GM12801 (cell line): Measurements from ENCODE around the gene COX7A1.

ENCODE experiments used
- CTCF ChIP-seq: IDR thresholded peaks from one replicate; pipeline ENCODE4 v1.5.1; 2011; ENCODE audit warnings: control low read depth; ENCODE audit not compliant: insufficient read length; ENCODE audit errors: extremely low read depth

Gene COX7A1

DNA sequence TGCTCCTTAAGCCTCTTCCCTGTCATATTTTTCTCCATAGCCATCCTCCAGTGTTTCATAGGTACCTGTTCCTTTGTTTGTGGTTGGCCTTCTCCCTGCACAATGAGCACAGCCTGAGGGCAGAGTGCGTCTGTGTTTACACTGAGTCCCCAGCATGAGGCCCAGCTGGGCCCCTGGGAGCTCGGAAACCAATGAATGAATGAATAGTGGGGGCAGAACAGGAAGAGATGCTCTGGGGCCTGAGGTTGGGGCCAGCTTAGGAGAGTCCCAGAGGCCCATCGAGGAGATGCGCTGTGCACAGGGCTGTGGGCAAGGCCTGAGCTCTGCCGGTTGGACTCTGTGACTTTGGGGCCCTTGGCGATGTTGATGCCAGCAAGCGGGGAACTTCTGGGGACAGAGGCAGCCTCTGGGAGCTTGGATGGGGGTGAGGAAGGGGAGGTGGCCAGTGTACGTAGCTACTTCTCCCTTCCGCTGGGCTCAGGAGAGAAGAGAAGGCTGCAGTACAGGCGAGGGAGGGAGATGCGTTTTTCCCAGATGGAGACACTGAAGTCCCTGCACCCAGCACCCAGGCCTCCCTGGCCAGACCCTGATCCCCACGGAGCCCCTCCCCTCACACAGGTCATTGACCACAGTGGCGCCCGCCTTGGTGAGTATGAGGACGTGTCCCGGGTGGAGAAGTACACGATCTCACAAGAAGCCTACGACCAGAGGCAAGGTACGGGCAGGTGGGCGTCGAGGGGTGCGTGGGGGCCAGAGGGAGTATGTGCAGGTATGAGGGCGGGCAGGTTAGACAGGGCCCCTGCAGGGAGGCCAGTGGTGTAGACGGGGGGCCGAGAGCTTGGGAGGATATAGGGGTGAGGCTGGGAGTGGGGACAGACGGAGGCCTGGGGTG, 31.9 kb downstream of the COX7A1 start:
- no peak for TF ChIP-seq CTCF

DNA sequence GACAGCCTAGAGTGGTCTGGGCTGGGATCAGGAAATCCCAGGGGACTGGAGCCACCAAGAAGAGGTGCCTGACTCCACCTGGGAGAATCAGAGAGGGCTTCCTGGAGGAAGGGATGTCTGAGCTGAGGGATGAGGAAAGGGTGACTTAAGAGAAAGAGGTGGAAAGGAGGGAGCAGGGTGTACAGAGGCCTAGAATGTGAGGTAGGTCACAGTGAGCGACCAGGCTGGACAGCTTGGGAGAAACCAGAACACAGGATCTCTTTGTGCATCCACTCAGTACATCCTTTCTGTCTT, 36.0 kb downstream of the COX7A1 start:
- TF ChIP-seq CTCF = no peak

DNA sequence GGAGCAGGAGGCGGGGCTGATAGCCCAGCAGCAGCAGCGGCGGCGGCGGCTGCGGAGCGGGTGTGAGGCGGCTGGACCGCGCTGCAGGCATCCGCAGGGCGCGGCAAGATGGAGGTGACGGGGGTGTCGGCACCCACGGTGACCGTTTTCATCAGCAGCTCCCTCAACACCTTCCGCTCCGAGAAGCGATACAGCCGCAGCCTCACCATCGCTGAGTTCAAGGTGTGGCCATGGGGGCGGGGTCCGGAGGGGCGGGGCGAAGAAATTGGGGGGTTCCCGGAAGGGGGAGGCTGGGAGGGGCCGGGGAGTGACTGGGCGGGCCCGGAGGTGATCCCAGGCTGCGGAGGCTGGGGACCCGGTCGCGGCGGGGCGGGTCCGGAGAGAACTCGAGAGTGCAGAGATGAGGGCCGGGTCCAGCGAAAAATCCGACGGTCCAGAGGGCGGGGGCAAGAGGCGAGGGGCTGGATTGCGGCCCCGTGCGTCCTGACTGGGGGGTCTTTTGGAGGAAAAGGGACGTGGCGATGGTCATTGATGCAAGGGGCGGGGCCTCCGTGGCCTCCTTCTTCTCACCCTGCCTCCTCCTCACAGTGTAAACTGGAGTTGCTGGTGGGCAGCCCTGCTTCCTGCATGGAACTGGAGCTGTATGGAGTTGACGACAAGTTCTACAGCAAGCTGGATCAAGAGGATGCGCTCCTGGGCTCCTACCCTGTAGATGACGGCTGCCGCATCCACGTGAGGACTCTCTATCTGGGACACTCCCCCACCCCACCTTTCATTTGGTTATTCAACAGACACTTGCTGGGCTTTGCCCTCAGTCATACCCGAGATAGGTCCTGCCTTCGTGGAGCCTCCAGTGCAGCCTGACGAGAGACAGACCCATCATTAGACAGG, 36.5 kb downstream of the COX7A1 start, which contains the start of gene TBCB:
TBCB (plus strand) TSS at position 16 of the 891 bp plus-strand sequence; CDS start at position 109, 93 bp downstream.
- TF ChIP-seq CTCF = no peak

GRCh38 chr19:36114721-36115452, 37.4 kb downstream of the COX7A1 start, which contains the start of gene POLR2I:
POLR2I (minus strand) TSS chr19:36114875; CDS start chr19:36114856, 19 bp downstream.
- no peak for TF ChIP-seq CTCF

GRCh38 chr19:36113894-36114720, 38.1 kb downstream of the COX7A1 start:
- no peak for TF ChIP-seq CTCF

DNA sequence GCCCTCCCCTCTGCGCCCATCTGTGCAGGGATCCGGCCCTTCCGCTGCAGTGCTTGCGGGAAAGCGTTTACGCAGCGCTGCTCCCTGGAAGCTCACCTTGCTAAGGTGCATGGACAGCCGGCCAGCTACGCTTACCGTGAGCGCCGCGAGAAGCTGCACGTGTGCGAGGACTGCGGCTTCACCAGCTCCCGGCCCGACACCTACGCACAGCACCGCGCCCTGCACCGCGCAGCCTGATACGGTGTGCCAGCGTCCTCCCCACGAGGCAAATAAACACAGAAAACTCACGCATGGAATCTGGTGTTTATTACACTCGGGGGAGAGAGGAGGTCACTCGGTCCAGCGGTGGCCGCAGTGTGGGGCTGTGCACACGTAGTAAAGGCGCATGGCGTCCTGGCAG, 38.8 kb downstream of the COX7A1 start:
- no peak for TF ChIP-seq CTCF
